Nucleus accumbens (tissue), 56 donors: ENCODE results near the gene COL6A5.
"Not testable (repeated sequence)": the region's sequence is repeated elsewhere in the genome, so short reads cannot be mapped to it uniquely, and the experiment has no call there.

Source experiments
- DNase-seq, 56 donors: peaks; one replicate each; lab custom pipeline; 2025; lab: John Stamatoyannopoulos, UW

COL6A5 gene

GRCh38 chr3:130383424-130383823 is 38.0 kb downstream of the COL6A5 start:
- no peak for DNase-seq

GRCh38 chr3:130384476-130385025 is 39.1 kb downstream of the COL6A5 start:
- no peak for DNase-seq

- DNase-seq, result no peak
These were observed 41.3 kb downstream of the COL6A5 start for GRCh38 chr3:130386604-130387263.

GRCh38 chr3:130389743-130390478 is 44.4 kb downstream of the COL6A5 start:
- DNase-seq, result no peak

GRCh38 chr3:130392266-130392665 is 46.8 kb downstream of the COL6A5 start:
- no peak for DNase-seq

- DNase-seq, result no peak
These were observed 48.1 kb downstream of the COL6A5 start for GRCh38 chr3:130393594-130393993.

- DNase-seq, result no peak
These were observed 49.9 kb downstream of the COL6A5 start for GRCh38 chr3:130395331-130395730.

GRCh38 chr3:130395916-130396315 is 50.4 kb downstream of the COL6A5 start:
- no peak for DNase-seq

GRCh38 chr3:130404401-130404800 is 58.9 kb downstream of the COL6A5 start:
- DNase-seq, result no peak

GRCh38 chr3:130405956-130406355 is 60.5 kb downstream of the COL6A5 start:
- DNase-seq, result no peak

- DNase-seq, result not testable (repeated sequence)
These were observed 62.8 kb downstream of the COL6A5 start for GRCh38 chr3:130408253-130408652.

GRCh38 chr3:130411320-130411719 is 65.8 kb downstream of the COL6A5 start:
- no peak for DNase-seq

GRCh38 chr3:130412991-130413560 is 67.6 kb downstream of the COL6A5 start:
- no peak for DNase-seq

- no peak for DNase-seq
These were observed 69.0 kb downstream of the COL6A5 start for GRCh38 chr3:130414457-130414856.

GRCh38 chr3:130420466-130420865 is 75.0 kb downstream of the COL6A5 start:
- DNase-seq, result no peak

GRCh38 chr3:130423064-130423463 is 77.6 kb downstream of the COL6A5 start:
- DNase-seq, result no peak

GRCh38 chr3:130424837-130425236 is 79.4 kb downstream of the COL6A5 start:
- no peak for DNase-seq

- no peak for DNase-seq
These were observed 80.0 kb downstream of the COL6A5 start for GRCh38 chr3:130425484-130425883.

GRCh38 chr3:130426206-130426605 is 80.7 kb downstream of the COL6A5 start:
- no peak for DNase-seq

- DNase-seq, result no peak
These were observed 83.6 kb downstream of the COL6A5 start for GRCh38 chr3:130428871-130429712.

- DNase-seq, result no peak
These were observed 84.2 kb downstream of the COL6A5 start for GRCh38 chr3:130429713-130430023.
